OCI-LY7 (cell line): ENCODE results near the gene ST6GALNAC6.

Experiments
- EZH2phosphoT487 ChIP-seq: fragments of 200-600 bp; sonication (generic); IDR thresholded peaks from 2 replicates; pipeline ENCODE4 v1.6.1; 2018; ENCODE audit warnings: low read depth, borderline replicate concordance, mild to moderate bottlenecking, mixed run types, antibody characterized with exemption, low read length, moderate library complexity, mixed read lengths
- TF ChIP-seq, protein P1 (sequence below): fragments of 200-600 bp; sonication (generic); conservative IDR thresholded peaks from 2 replicates; pipeline ENCODE4 v1.5.1; 2014; ENCODE audit warnings: mild to moderate bottlenecking, antibody characterized with exemption, low read length, moderate library complexity, mixed read lengths

DNA sequence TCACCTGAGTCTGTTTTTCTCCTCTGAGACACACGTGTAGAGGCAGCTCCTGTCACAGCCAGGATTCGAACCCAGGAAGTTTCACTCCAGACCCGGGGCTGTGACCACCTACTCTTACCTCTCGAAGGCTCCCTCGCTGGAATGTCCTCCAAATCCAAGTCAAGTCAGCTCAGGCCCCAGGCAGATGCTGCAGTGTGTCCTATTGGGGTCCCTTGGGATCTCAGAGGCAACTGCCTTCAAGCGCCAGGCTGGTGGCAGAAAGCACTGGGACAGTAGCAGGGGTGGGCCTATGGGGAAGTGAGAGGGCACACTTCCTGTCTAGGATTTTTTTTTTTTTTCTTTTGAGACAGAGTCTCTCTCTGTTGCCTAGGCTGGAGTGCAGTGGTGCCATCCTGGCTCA, 18.2 kb upstream of the ST6GALNAC6 start:
- TF ChIP-seq, protein P1, sequence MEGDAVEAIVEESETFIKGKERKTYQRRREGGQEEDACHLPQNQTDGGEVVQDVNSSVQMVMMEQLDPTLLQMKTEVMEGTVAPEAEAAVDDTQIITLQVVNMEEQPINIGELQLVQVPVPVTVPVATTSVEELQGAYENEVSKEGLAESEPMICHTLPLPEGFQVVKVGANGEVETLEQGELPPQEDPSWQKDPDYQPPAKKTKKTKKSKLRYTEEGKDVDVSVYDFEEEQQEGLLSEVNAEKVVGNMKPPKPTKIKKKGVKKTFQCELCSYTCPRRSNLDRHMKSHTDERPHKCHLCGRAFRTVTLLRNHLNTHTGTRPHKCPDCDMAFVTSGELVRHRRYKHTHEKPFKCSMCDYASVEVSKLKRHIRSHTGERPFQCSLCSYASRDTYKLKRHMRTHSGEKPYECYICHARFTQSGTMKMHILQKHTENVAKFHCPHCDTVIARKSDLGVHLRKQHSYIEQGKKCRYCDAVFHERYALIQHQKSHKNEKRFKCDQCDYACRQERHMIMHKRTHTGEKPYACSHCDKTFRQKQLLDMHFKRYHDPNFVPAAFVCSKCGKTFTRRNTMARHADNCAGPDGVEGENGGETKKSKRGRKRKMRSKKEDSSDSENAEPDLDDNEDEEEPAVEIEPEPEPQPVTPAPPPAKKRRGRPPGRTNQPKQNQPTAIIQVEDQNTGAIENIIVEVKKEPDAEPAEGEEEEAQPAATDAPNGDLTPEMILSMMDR: no peak
- TF ChIP-seq EZH2phosphoT487: no peak
